WI38 (cell line): ENCODE results near the gene GJD3.

Experiments used
- H3K4me3 ChIP-seq: 2 replicates; pipeline ENCODE4 v1.5.1; 2011; ENCODE audit warnings: low read depth, mild to moderate bottlenecking, control low read depth, low read length
- CTCF ChIP-seq: IDR thresholded peaks from 2 replicates; pipeline ENCODE4 v1.5.1; 2012; ENCODE audit warnings: low read depth, mild to moderate bottlenecking, control low read depth, low read length

GJD3 gene

DNA sequence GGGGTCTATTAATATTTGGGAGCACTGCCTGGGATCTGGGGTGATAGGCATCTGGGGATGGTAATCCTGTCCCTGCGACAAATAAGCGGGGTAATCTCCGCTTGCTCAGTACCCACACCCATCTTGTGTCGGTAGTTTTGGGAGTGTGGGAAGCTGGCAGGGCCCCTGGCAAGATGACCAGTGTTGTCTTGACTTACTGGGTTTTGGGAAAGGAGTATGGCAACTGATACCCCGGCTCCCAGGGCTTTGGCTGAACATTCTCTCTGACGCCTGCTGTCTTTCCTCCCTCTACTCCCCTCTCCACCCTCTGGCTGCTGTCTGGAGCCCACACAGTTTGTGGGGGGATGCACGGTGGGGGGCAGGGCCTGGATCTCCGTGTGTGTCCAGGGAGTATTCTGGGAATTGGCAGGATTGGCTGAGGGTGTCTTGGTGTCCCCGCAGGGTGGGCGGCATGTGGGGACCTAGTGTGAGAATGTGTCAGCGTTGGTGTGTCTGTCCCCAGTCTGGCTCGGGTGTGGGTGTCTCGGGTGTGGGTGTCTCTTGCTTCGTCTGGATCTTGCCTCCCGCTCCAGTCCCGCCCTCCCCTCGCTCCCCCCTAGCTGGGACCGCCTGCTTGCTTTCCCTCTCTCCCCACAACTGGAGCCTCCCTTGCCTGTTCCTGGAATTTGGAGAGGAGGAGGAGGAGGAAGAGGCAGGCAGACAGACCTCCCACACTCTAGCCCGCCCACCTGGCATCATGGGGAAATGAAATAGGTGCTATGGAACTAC, 43.6 kb downstream of the GJD3 start:
- H3K4me3 ChIP-seq = peak overlapping the region; percentile 21; the same call in 1 of the 2 replicates
- TF ChIP-seq CTCF = no peak

DNA sequence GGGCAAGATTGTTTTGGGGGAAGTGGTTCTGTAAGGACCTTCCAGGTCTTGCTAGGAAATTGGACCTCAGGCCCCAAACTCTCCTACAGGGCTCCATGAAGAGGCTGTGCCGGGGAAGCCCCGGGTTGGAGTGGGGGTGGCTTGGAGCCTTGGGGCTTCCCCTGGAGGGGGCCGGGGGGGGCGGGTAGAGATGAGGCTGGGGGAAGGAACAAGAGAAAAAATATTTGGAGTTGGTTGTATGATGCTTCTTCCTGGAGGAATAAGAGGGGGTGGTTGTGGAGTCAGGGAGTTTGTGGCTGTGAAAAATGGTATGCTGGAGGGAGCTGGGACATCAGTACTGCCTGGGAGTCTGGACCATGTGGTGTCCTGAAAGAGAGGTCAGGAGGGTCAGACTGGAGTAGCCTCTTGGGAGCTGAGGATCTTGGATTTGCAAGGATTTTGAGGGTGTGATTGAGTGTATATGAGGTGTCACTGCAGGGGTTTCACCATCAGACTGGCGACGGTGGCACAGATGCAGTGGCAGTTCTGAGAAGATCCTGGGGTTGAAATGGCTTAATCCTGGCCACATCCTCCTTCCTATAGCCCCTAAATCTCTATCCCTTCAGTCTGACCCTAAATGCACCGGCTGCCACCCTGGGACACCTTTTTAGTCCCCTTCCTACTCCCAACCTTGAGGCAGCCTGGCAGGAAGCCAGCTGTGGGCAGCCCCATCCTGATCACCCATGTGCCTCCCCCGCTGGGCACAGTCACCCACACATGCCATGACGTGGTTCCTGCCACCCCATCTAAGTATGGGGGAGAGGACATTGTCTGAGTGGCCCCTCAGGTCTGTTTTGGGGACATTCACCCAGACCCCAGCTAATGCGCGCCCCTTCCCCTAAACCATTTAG, 44.6 kb downstream of the GJD3 start:
- H3K4me3 ChIP-seq = peak overlapping the region; percentile 99

GRCh38 chr17:40318830-40319391, 45.6 kb downstream of the GJD3 start:
- peak overlapping the region; percentile 99 for H3K4me3 ChIP-seq
- TF ChIP-seq CTCF = 0 out of 2 replicates have a peak, but pooled peaks have one; percentile 5

More for the DNA sequence above, 44.6 kb downstream of the GJD3 start:
- TF ChIP-seq CTCF = no peak

DNA sequence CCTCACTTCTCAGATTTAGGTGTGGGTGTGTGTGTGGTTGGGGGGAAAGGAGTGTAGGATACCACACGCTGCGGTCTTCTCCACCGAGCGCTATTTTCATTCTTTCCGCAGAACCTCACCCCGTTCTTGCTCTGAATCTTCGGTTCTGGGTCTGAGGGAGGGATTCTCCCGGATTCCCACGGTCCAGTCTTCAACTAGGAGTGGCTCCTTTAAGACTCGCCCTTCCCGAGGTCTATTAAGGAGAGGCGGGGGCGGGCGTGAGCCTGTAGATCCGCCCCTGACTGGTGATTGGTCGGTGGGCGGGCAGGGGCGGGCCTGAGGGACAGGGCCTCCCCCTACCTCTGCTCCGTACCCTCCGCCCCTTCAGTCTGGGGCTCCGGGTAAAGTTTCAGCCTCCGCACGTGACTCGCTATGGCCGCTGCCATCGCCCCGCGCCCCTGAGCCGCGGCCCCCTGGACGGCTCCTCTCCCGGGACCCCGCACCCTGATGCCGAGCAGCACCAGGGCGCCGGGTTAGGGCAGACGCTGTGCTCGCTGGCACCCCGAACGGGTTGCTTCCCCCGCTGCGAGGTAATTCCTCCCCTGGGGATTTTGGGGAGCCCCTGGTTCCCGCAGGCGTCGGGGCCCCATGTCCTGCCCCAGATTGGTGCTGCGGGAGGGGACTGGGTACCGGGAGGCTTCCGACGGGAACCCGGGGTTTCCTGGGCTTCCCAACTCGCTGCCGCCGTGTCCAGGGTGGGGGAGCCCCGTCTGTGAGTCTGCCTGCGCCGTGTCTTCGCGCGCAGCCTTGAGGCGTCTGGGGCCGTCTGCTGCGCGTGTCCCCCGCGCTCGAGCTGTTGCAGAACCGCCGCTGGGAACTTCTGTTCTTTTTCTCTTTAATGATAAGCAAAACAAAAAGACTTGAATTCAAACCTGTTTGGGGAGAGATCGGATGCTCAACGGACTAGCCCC, 46.4 kb downstream of the GJD3 start:
- H3K4me3 ChIP-seq = peak overlapping the region; percentile 99
- TF ChIP-seq CTCF = no peak

DNA sequence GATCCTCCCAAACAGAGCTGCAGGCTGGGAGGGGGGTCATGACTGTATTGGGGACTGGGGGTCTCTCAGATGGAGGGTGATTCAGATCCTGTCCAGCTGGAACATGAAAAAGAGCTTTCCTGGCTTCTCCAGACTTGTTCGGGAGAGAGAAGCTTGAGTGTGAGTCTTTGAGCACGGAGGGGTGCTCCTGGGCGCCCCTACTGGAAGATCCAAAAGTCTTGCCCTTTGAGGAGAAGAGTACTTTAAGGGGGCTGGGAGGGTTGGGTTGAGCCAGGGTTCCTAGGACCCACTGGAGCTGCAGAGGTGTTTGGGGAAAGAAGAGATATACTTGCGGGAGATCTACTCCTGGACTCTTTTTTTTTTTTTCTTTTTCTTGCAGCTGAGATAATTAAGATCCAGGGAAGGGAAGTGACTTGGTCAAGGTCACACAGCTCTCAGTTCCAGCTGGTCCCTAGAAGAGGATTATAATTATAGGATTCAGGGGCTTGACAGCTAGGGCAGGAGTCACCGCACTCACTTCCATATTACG, 47.1 kb downstream of the GJD3 start:
- TF ChIP-seq CTCF = peak; percentile 47
- peak overlapping the region; percentile 99 for H3K4me3 ChIP-seq

DNA sequence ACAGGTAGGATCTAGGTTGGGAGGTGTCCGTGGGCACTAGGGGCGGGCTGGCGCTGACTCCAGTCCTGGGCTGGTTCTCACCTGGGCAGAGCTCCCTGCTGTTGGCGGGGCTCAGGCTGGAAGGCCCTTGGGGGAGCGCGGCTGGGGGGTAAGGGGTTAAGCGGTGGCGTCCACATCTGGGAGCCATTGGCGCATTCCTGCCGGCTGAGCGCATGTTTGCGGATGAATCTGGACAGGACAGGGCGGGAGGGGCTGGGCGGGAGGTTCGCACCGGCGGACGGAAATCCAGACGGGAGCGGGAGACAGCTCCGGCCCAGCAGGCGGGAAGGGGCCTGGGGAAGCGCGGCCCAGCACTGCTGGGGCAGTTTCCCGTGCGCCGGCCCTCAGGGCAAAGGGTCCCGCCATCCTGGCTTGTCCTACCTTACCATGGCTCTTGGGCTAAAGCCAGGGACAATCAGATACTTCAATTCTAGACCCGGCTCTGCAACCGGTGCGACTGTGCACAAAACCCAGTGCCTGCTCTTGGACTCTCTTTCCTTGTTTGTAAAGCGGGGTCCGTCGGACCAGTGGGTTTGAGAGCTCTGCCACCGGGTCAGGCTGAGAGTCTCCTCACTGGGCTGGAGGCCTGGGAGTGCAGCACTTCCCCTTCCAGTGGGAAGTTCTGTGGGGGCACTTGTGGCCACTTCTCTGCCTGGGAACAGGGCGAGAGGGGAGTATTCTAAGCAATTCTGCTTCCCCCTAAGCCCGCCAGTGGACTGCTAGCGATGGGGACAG, 47.8 kb downstream of the GJD3 start:
- 0 out of 2 replicates have a peak, but pooled peaks have one; percentile 7 for TF ChIP-seq CTCF
- H3K4me3 ChIP-seq = peak overlapping the region; percentile 99
